Parathyroid adenoma (tissue), 2 donors: ENCODE results near the gene TBC1D7.

Experiments
- H2AFZ ChIP-seq: fragments of 300-600 bp; sonication (generic); one replicate; pipeline ENCODE4 v1.7.0; 2017; ENCODE audit warnings: antibody characterized with exemption, mild to moderate bottlenecking
- H3K27ac ChIP-seq: fragments of 300-600 bp; sonication (generic); one replicate; pipeline ENCODE4 v1.7.0; 2017
- H3K27me3 ChIP-seq: fragments of 300-600 bp; sonication (generic); one replicate; pipeline ENCODE4 v1.7.0; 2017; ENCODE audit warnings: low read length; ENCODE audit not compliant: control insufficient read depth, insufficient read depth
- H3K36me3 ChIP-seq: fragments of 300-600 bp; sonication (generic); one replicate; pipeline ENCODE4 v1.7.0; 2017; ENCODE audit warnings: low read length; ENCODE audit not compliant: control insufficient read depth, insufficient read depth
- H3K4me1 ChIP-seq: fragments of 300-600 bp; sonication (generic); one replicate; pipeline ENCODE4 v1.7.0; 2017; ENCODE audit warnings: control low read depth
- H3K4me2 ChIP-seq: fragments of 300-600 bp; sonication (generic); one replicate; pipeline ENCODE4 v1.7.0; 2017; ENCODE audit warnings: low read length
- H3K4me3 ChIP-seq: fragments of 300-600 bp; sonication (generic); one replicate; pipeline ENCODE4 v1.7.0; 2017; ENCODE audit warnings: low read depth, low read length
- H3K79me2 ChIP-seq: fragments of 300-600 bp; sonication (generic); one replicate; pipeline ENCODE4 v1.7.0; 2017; ENCODE audit warnings: control low read depth
- H3K9ac ChIP-seq: fragments of 300-600 bp; sonication (generic); one replicate; pipeline ENCODE4 v1.7.0; 2017; ENCODE audit warnings: mild to moderate bottlenecking
- H3K9me3 ChIP-seq: fragments of 300-600 bp; sonication (generic); one replicate; pipeline ENCODE4 v1.7.0; 2017; ENCODE audit warnings: low read length; ENCODE audit not compliant: control insufficient read depth
- TF ChIP-seq, protein P1 (sequence below): fragments of 300-600 bp; sonication (generic); IDR thresholded peaks from one replicate; pipeline ENCODE4 v1.7.0; 2017; ENCODE audit warnings: antibody characterized with exemption, mild to moderate bottlenecking
- donor health status: primary hyperparathyroidism.

The TBC1D7 gene

DNA sequence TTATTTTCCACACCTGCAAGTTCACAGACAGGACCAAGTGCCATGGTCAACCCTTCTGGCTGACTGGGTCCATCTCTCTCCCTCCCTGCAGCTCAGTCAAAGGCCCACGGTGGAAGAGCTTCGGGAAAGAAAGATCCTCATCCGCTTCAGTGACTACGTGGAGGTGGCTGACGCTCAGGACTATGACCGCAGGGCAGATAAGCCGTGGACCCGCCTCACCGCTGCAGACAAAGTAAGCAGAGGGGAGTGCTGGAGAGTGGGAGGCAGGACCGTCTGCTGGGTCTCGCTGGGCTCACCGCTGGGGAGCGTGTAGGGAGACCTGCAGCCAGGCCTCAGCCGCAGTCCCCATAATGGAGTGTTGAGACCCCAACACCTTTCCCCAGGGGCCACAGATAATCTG lies 45.0 kb downstream of the TBC1D7 start:
- H3K36me3 ChIP-seq, result no peaks in the 10 kb centered on the region

DNA sequence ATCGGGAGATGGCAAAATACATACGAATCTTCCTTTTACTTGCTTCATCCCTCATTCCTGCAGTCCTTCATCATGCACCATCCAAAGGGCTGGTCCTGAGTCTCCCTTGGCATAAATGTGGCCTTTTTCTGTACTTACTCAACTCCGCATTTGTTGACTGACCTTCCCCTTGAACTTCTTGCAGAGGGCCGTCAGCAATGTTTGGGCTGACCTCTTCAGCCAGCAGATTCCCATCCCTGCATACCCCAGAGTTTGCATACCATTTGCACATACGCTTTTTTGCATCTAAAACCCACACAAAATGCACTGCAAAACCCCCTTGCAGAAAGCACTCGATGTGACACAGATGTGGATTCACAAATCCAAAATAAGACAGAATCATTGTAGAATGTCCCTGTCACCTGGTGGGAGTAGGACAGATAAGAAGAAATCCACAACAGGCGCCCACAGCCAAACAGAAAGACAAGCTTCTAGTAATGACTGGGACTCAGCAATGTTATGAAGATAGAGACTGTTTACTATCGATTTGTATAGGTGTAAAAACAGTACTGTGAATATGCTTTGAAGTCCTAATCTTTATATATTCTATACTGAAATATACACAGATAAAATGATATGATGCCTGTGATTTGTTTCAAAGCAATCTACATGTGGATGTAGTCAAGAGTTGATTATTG lies 45.8 kb downstream of the TBC1D7 start:
- no peak overlapping the region for H3K27ac ChIP-seq

More for the DNA sequence above, 45.0 kb downstream of the TBC1D7 start:
- no peak overlapping the region for H3K4me2 ChIP-seq
- H3K27me3 ChIP-seq, result no peaks in the 10 kb centered on the region
- no peaks in the 10 kb centered on the region for H3K9me3 ChIP-seq
- H3K9ac ChIP-seq, result no peak overlapping the region
- no peak overlapping the region for H2AFZ ChIP-seq
- TF ChIP-seq, protein P1, sequence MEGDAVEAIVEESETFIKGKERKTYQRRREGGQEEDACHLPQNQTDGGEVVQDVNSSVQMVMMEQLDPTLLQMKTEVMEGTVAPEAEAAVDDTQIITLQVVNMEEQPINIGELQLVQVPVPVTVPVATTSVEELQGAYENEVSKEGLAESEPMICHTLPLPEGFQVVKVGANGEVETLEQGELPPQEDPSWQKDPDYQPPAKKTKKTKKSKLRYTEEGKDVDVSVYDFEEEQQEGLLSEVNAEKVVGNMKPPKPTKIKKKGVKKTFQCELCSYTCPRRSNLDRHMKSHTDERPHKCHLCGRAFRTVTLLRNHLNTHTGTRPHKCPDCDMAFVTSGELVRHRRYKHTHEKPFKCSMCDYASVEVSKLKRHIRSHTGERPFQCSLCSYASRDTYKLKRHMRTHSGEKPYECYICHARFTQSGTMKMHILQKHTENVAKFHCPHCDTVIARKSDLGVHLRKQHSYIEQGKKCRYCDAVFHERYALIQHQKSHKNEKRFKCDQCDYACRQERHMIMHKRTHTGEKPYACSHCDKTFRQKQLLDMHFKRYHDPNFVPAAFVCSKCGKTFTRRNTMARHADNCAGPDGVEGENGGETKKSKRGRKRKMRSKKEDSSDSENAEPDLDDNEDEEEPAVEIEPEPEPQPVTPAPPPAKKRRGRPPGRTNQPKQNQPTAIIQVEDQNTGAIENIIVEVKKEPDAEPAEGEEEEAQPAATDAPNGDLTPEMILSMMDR, result no peak
- H3K27ac ChIP-seq, result no peak overlapping the region
- H3K79me2 ChIP-seq, result no peaks in the 10 kb centered on the region
- H3K4me3 ChIP-seq, result no peak overlapping the region
- no peaks in the 10 kb centered on the region for H3K4me1 ChIP-seq

DNA sequence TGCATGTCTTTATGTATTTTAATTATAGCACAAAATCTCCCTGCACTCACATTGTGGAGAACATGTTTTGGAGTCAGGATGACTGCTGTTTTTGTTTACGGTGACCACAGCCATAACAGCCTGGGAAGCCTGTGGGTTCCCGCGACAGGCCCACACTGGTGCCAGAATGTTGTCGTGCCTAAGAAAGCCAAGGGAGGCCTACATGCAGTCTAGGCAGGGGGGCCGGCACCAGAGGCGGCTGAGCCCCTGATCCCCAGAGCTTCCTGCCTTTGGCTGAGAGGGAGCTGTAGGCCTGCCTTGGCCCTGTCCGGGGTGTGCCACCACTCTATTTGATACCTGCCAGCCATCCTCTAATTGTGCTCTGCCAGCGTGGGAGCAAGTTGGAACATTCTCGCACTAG lies 46.7 kb downstream of the TBC1D7 start:
- Histone ChIP-seq H3K4me2 (no peak overlapping the region), H3K36me3 (no peaks in the 10 kb centered on the region), H3K9ac (no peak overlapping the region), H3K79me2 (no peaks in the 10 kb centered on the region), H3K4me1 (no peaks in the 10 kb centered on the region), H3K9me3 (no peaks in the 10 kb centered on the region), H3K27ac (no peak overlapping the region), H2AFZ (no peak overlapping the region), H3K4me3 (no peak overlapping the region), H3K27me3 (no peaks in the 10 kb centered on the region)
- TF ChIP-seq, protein P1, result no peak

More for the DNA sequence above, 45.8 kb downstream of the TBC1D7 start:
- Histone ChIP-seq H3K9ac (no peak overlapping the region), H3K27me3 (no peaks in the 10 kb centered on the region), H3K4me3 (no peak overlapping the region), H3K4me1 (no peaks in the 10 kb centered on the region), H2AFZ (no peak overlapping the region), H3K36me3 (no peaks in the 10 kb centered on the region), H3K9me3 (no peaks in the 10 kb centered on the region), H3K79me2 (no peaks in the 10 kb centered on the region), H3K4me2 (no peak overlapping the region)
- TF ChIP-seq, protein P1, result no peak

DNA sequence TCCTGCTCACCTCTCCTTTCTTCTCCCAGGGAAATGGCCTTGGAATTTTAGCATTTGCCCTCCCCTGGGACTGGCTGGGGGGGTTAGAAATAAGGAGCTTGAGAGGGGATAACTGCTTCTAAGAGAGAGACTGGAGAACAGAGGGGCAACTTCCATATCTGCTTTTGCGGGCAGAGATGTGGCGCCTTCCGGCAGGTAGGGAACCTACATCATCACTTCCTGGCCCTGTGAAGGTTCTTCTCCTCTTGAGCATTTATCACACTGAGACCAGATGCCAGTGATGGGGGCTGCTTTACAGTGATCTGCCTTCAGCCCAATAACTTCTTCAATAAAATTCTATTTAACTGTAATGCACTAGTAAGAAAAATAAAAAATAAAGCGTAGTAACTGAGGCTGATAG lies 48.1 kb downstream of the TBC1D7 start:
- Histone ChIP-seq H3K9ac (no peak overlapping the region), H3K27me3 (no peaks in the 10 kb centered on the region), H3K79me2 (no peaks in the 10 kb centered on the region), H3K4me1 (no peaks in the 10 kb centered on the region), H3K36me3 (no peaks in the 10 kb centered on the region), H3K4me2 (no peak overlapping the region), H2AFZ (no peak overlapping the region), H3K4me3 (no peak overlapping the region), H3K27ac (no peak overlapping the region), H3K9me3 (no peaks in the 10 kb centered on the region)
- TF ChIP-seq, protein P1, result no peak

DNA sequence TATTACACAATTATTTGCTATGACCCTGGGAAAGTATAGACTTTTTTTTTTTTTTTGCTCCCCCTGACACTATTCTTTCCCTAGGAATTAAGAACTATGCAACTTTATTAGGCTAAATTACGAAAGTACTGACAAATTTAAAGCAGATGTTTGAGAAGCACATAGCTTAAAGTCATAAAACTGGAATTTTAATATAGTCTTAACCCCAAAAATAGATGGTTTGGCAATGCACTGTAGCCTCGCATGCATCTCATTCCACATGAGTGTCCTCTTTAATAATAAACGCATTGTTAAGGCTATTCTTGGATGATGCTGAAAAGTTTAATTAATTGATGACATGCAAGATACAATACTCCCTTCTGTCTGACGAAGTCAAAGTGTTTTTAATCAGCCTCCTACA lies 49.3 kb downstream of the TBC1D7 start:
- H3K4me3 ChIP-seq, result no peak overlapping the region
- H3K79me2 ChIP-seq, result no peaks in the 10 kb centered on the region
- H3K27me3 ChIP-seq, result no peaks in the 10 kb centered on the region
- TF ChIP-seq, protein P1, result no peak
- no peak overlapping the region for H3K27ac ChIP-seq
- no peaks in the 10 kb centered on the region for H3K4me1 ChIP-seq
- no peaks in the 10 kb centered on the region for H3K36me3 ChIP-seq
- no peak overlapping the region for H3K9ac ChIP-seq
- H3K9me3 ChIP-seq, result no peaks in the 10 kb centered on the region
- H2AFZ ChIP-seq, result no peak overlapping the region
- H3K4me2 ChIP-seq, result no peak overlapping the region
